A549 treated with AZD9567 at 1 μM for 4 hours (cell line): ENCODE measurements around the gene PAX7. TPM values are rescaled to one million over a fixed set of nuclear protein-coding genes. Genes with fewer than 3 reads are reported as not detected.

Source experiments
- total RNA-seq: library from RNA; stranded (reverse); fragments of 200-300 nt; extraction: Qiagen RNA extraction; gene quantifications from 5 replicates; pipeline ENCODE4 v1.2.3, GENCODE V29; 2022; ENCODE audit not compliant: insufficient read depth

PAX7 gene
- 0.41 to 0.45 TPM (median 0.43 TPM) in 4 of 5 replicates, not detected in the other for total RNA-seq

DNA sequence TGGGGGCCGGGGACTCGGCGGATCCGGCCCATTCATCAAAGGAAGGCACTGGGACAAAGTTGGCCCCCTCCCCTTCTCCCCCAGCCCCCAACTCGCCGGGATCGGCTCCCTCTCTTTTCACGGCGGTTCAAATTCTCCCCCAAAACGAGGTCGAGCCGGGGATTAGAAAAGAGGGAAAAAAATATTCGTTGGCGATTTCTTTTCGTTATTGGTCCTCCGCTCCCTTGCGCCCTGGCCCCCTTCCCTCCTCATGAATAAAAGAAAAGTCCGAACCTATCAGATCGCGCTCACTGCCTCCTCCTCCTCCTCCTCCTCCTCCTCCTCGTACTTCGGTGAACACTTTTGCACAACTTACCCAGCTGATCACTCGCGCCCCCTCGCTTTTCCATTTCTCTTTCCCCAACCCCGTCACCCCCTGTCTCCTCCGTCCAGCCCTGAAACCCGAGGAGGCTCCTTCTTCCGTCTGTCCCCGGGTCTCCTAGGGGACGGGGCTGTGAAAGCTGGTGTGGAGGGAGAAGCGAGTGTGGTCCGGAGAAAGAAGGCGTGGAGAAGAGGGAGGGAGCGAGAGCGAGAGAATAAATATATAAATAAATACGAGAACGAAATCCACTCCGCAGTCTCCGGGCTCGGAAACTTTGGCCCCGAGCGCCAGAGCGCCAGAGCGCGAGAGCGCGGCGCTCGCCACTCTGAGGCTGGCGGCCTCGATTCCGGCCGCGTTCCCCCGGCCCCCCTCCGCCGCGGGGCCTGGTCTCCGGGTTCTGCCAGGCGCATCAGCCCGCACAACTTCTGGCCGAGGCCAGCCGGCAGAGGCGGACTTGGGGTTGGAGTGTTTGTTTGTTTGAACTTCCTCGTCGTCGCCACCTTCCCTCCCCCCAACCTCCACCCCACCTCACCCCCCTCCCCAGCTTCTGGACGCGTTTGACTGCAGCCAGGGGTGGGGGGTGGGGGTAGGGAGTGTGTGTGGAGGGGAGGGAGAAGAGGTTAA is at the start of gene PAX7:
TSS of gene PAX7 (plus strand) at position 336 of the 985 bp plus-strand sequence. CDS start 758 bp downstream, outside the sequence.

Other genes starting within 250 kb of the PAX7 start
- 0.94 to 1.6 TPM (median 1.0 TPM) in 5 replicates for gene KLHDC7A, start 149.9 kb upstream of the PAX7 start, total RNA-seq
- gene TAS1R2, start 228.8 kb downstream of the PAX7 start, total RNA-seq = not detected in 5 replicates